ENCODE data around the gene TMEM258. TPM values are rescaled to one million over a fixed set of nuclear protein-coding genes. Genes with fewer than 3 reads are reported as not detected.

Gene TMEM258
- total RNA-seq, 1 donor from 2014 or later = 117 TPM

DNA sequence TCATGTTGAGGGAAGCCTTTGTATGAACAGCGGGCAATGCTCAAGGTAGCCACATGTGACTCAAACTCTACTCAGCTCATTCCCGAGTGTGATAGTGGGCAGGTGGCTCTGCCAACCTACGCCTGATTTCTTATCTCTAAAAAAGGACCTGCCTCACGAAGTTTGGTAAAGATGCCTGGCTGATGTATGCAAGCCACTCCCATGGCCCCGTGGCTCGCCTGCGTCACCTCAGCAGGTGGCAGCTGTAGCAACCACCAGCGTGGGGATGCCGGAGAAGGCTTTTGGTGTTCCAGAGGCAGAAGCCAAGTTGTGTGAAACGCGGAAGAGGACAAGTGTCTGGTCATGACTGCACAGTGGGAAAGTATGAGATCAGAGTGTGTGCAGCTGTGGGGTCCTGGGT, 41.1 kb upstream of the TMEM258 start:
- intact Hi-C loops (cut with micrococcal nuclease) = no loop called here
- H3K27me3 ChIP-seq (ENCODE audit: low read depth) = no peaks in the 10 kb centered on the region
- peak overlapping the region; percentile 76 for H3K27ac ChIP-seq (replicated peaks)
- no peak overlapping the region for H3K4me3 ChIP-seq
- no peaks in the 10 kb centered on the region for H3K9me3 ChIP-seq (replicated peaks)
- no peaks in the 10 kb centered on the region for H3K36me3 ChIP-seq
- H3K4me1 ChIP-seq = peaks cover 76% of the 10 kb centered on the region
- TF ChIP-seq, protein P1, sequence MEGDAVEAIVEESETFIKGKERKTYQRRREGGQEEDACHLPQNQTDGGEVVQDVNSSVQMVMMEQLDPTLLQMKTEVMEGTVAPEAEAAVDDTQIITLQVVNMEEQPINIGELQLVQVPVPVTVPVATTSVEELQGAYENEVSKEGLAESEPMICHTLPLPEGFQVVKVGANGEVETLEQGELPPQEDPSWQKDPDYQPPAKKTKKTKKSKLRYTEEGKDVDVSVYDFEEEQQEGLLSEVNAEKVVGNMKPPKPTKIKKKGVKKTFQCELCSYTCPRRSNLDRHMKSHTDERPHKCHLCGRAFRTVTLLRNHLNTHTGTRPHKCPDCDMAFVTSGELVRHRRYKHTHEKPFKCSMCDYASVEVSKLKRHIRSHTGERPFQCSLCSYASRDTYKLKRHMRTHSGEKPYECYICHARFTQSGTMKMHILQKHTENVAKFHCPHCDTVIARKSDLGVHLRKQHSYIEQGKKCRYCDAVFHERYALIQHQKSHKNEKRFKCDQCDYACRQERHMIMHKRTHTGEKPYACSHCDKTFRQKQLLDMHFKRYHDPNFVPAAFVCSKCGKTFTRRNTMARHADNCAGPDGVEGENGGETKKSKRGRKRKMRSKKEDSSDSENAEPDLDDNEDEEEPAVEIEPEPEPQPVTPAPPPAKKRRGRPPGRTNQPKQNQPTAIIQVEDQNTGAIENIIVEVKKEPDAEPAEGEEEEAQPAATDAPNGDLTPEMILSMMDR (IDR thresholded peaks at IDR 0.05; ENCODE audit: borderline replicate concordance) = no peak
- no peak for DNase-seq

DNA sequence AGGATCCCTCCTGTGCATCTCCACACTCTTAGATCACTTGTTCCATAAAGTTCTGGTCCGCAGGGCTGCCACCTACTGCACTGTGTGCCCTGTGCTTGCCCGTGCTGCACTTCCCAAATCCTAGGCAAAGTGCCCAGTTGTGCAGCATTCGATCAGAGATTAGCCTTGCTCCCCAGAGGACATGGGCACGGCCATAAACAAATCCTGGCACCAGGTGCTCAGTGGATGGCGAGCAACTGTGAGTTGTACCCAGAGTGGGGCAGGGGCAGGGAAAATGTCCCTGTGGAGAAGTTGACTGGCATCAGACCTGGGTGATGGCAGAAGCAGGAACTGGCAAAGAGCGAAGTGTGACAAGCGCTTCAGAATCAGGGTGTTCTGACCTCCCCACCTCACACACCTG, 40.4 kb upstream of the TMEM258 start:
- intact Hi-C loops (cut with micrococcal nuclease) = no loop called here
- peak overlapping the region; percentile 76 for H3K27ac ChIP-seq (replicated peaks)
- H3K4me1 ChIP-seq = peaks cover 83% of the 10 kb centered on the region
- H3K9me3 ChIP-seq (replicated peaks) = no peaks in the 10 kb centered on the region
- H3K4me3 ChIP-seq = no peak overlapping the region
- TF ChIP-seq, protein P1 (IDR thresholded peaks at IDR 0.05; ENCODE audit: borderline replicate concordance) = no peak
- H3K27me3 ChIP-seq (ENCODE audit: low read depth) = no peaks in the 10 kb centered on the region
- no peaks in the 10 kb centered on the region for H3K36me3 ChIP-seq
- DNase-seq = peak; percentile 50

DNA sequence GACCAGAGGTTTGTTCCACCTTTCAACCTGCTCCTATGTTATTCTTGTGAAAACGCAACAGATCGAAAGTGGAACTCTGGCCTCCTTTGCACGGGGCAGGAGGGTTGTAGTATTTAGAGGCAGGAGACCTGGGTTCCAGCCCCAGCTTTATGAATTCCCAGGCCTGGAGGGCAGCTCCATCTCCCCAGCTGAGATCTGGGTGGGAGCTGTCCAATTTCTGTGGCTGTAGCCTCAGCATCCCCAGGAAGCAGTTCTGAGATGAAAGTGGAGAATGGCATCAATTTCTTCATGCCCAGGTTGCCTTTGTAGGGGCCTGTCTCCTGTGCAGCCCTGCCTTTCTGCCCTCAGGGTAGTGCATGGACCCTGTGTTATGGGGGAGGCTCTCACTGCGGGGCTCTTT, 39.8 kb upstream of the TMEM258 start:
- Histone ChIP-seq H3K9me3 (replicated peaks) (no peaks in the 10 kb centered on the region), H3K36me3 (no peaks in the 10 kb centered on the region), H3K27ac (replicated peaks) (peak overlapping the region; percentile 76), H3K4me3 (no peak overlapping the region), H3K4me1 (peaks cover 89% of the 10 kb centered on the region), H3K27me3 (ENCODE audit: low read depth) (no peaks in the 10 kb centered on the region)
- DNase-seq = no peak
- intact Hi-C loops (cut with micrococcal nuclease) = no loop called here
- TF ChIP-seq, protein P1 (IDR thresholded peaks at IDR 0.05; ENCODE audit: borderline replicate concordance) = no peak

GRCh38 chr11:61830237-61831105, 38.1 kb upstream of the TMEM258 start:
- Histone ChIP-seq H3K4me3 (no peak overlapping the region), H3K36me3 (no peaks in the 10 kb centered on the region), H3K4me1 (peaks cover 86% of the 10 kb centered on the region), H3K27me3 (ENCODE audit: low read depth) (no peaks in the 10 kb centered on the region), H3K27ac (replicated peaks) (peak overlapping the region; percentile 89), H3K9me3 (replicated peaks) (no peaks in the 10 kb centered on the region)
- TF ChIP-seq, protein P1 (IDR thresholded peaks at IDR 0.05; ENCODE audit: borderline replicate concordance) = no peak
- intact Hi-C loops (cut with micrococcal nuclease) = no loop called here
- no peak for DNase-seq

DNA sequence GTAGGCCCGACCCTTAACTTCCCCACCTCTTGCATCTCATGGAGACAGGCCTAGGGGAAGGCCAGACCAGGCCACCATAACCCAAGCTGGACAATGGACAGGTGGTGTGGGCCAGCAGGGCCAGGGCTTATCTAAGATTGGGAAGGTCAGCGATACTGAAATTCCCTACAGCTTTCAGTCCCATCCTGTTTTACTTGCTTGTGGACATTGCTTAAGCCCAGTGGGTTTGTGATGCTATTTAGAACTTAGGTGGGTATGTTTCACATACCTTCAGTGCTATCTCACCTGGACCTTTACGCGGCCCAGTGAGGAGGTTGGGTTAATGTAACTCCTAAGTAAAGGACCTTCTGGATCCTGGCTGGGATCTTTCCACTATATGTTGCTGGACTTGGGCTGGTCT, 37.4 kb upstream of the TMEM258 start:
- Histone ChIP-seq H3K4me3 (peak overlapping the region; percentile 73), H3K27ac (replicated peaks) (peak overlapping the region; percentile 89), H3K27me3 (ENCODE audit: low read depth) (no peaks in the 10 kb centered on the region), H3K9me3 (replicated peaks) (no peaks in the 10 kb centered on the region), H3K4me1 (peaks cover 79% of the 10 kb centered on the region), H3K36me3 (no peaks in the 10 kb centered on the region)
- DNase-seq = no peak
- intact Hi-C loops (cut with micrococcal nuclease) = no loop called here
- TF ChIP-seq, protein P1 (IDR thresholded peaks at IDR 0.05; ENCODE audit: borderline replicate concordance) = no peak

Measured in left ventricle myocardium inferior (tissue), 1 donor.